GM23338 (cell line): ENCODE data around the gene TTC39A. TPM values are rescaled to one million over a fixed set of nuclear protein-coding genes. Genes with fewer than 3 reads are reported as not detected.

ENCODE experiments used
- ATAC-seq: fragments of 200-7000 bp; cut with Tn5 transposase; 3 replicates; pipeline ENCODE4 v1.9.1; 2020
- DNase-seq: peaks from one replicate; pipeline ENCODE4 v3.0.0-alpha.2; 2015; ENCODE audit warnings: low spot score
- H2AFZ ChIP-seq: fragments of 200-600 bp; sonication (generic); 2 replicates; pipeline ENCODE4 v1.8.0; 2016; ENCODE audit warnings: antibody characterized with exemption, mild to moderate bottlenecking, moderate library complexity
- H3F3A ChIP-seq: fragments of 200-600 bp; sonication (generic); replicated peaks from 2 replicates; pipeline ENCODE4 v1.8.0; 2017; ENCODE audit warnings: antibody characterized with exemption, mixed run types, low read depth
- H3K27ac ChIP-seq: fragments of 200-600 bp; sonication (generic); 2 replicates; pipeline ENCODE4 v1.6.1; 2016; ENCODE audit warnings: low read depth
- H3K27me3 ChIP-seq: fragments of 200-600 bp; sonication (generic); 2 replicates; pipeline ENCODE4 v1.8.0; 2016; ENCODE audit warnings: mild to moderate bottlenecking, mixed run types, moderate library complexity; ENCODE audit not compliant: insufficient read depth
- H3K36me3 ChIP-seq: fragments of 200-600 bp; sonication (generic); 2 replicates; pipeline ENCODE4 v1.8.0; 2016; ENCODE audit warnings: mild to moderate bottlenecking; ENCODE audit not compliant: insufficient read depth
- H3K4me1 ChIP-seq: fragments of 200-600 bp; sonication (generic); 2 replicates; pipeline ENCODE4 v1.8.0; 2016; ENCODE audit warnings: mild to moderate bottlenecking, moderate library complexity; ENCODE audit not compliant: insufficient read depth
- H3K4me2 ChIP-seq: fragments of 200-600 bp; sonication (generic); 2 replicates; pipeline ENCODE4 v1.7.1; 2017; ENCODE audit warnings: mixed run types
- H3K4me3 ChIP-seq: fragments of 200-600 bp; sonication (generic); 2 replicates; pipeline ENCODE4 v1.6.1; 2016; ENCODE audit warnings: mixed run types
- H3K79me2 ChIP-seq: fragments of 200-600 bp; sonication (generic); replicated peaks from 2 replicates; pipeline ENCODE4 v1.8.0; 2017; ENCODE audit warnings: mild to moderate bottlenecking; ENCODE audit not compliant: insufficient read depth
- H3K9me2 ChIP-seq: fragments of 200-600 bp; sonication (generic); 2 replicates; pipeline ENCODE4 v1.8.0; 2017; ENCODE audit not compliant: insufficient read depth
- H4K20me1 ChIP-seq: fragments of 200-600 bp; sonication (generic); replicated peaks from 2 replicates; pipeline ENCODE4 v1.8.0; 2017; ENCODE audit warnings: mild to moderate bottlenecking; ENCODE audit not compliant: insufficient read depth
- H3K27ac Mint-ChIP-seq: 2 replicates; pipeline ENCODE4 v1.8.0; 2020; ENCODE audit warnings: inconsistent platforms, mild to moderate bottlenecking, moderate library complexity, mixed read lengths
- H3K27me3 Mint-ChIP-seq: 3 replicates; pipeline ENCODE4 v1.8.0; 2022; ENCODE audit warnings: low read depth, mild to moderate bottlenecking, moderate library complexity, mixed read lengths, inconsistent platforms; ENCODE audit not compliant: insufficient read depth, poor library complexity
- H3K36me3 Mint-ChIP-seq: 3 replicates; pipeline ENCODE4 v1.8.0; 2021; ENCODE audit warnings: low read depth, mild to moderate bottlenecking, inconsistent platforms, moderate library complexity, mixed read lengths
- H3K4me1 Mint-ChIP-seq: 3 replicates; pipeline ENCODE4 v1.8.0; 2020; ENCODE audit warnings: mild to moderate bottlenecking, inconsistent platforms, mixed read lengths
- H3K4me3 Mint-ChIP-seq: 3 replicates; pipeline ENCODE4 v1.8.0; 2021; ENCODE audit warnings: moderate library complexity, mild to moderate bottlenecking, inconsistent platforms, mixed read lengths
- H3K9me3 Mint-ChIP-seq: 3 replicates; pipeline ENCODE4 v1.8.0; 2020; ENCODE audit warnings: moderate library complexity, mild to moderate bottlenecking, inconsistent platforms, mixed read lengths
- CREB1 ChIP-seq: fragments of 250-450 bp; sonication (Bioruptor Pico); IDR thresholded peaks from 2 replicates; pipeline ENCODE4 v1.5.0; 2020; ENCODE audit warnings: low read depth, mild to moderate bottlenecking, moderate library complexity
- EZH2 ChIP-seq: fragments of 200-600 bp; sonication (generic); IDR thresholded peaks from one replicate; pipeline ENCODE4 v1.8.0; 2017; ENCODE audit warnings: antibody characterized with exemption, mild to moderate bottlenecking, low read depth; ENCODE audit not compliant: unreplicated experiment
- EZH2phosphoT487 ChIP-seq: fragments of 200-600 bp; sonication (generic); IDR thresholded peaks from one replicate; pipeline ENCODE4 v1.8.1; 2018; ENCODE audit warnings: antibody characterized with exemption; ENCODE audit not compliant: unreplicated experiment
- JUNB ChIP-seq: IDR thresholded peaks from one replicate; pipeline ENCODE4 v1.6.1; 2016; ENCODE audit warnings: antibody characterized with exemption; ENCODE audit not compliant: unreplicated experiment
- NANOG ChIP-seq: IDR thresholded peaks from 2 replicates; pipeline ENCODE4 v1.6.1; 2016; ENCODE audit warnings: antibody characterized with exemption, borderline replicate concordance
- POLR2AphosphoS5 ChIP-seq: IDR thresholded peaks from 2 replicates; pipeline ENCODE4 v1.6.1; 2016; ENCODE audit warnings: antibody characterized with exemption, low read depth
- STAT1 ChIP-seq: IDR thresholded peaks from one replicate; pipeline ENCODE4 v1.6.1; 2016; ENCODE audit warnings: antibody characterized with exemption; ENCODE audit not compliant: unreplicated experiment
- ZNF114 ChIP-seq: fragments of 250-450 bp; sonication (Bioruptor Pico); IDR thresholded peaks from 2 replicates; pipeline ENCODE4 v1.5.0; 2020; ENCODE audit warnings: mild to moderate bottlenecking, moderate library complexity
- ZNF331 ChIP-seq: fragments of 250-450 bp; sonication (Bioruptor Pico); IDR thresholded peaks from 2 replicates; pipeline ENCODE4 v1.5.0; 2020; ENCODE audit warnings: low read depth, mild to moderate bottlenecking, moderate library complexity
- polyA plus RNA-seq: library from polyadenylated mRNA; unstranded; fragments of >200 nt; fragmentation: Nextera tagmentation; extraction: Ambion mirVana; gene quantifications from 2 replicates; pipeline ENCODE4 v1.2.1, GENCODE V29; 2016
- total RNA-seq: library from RNA; depleted of rRNA; stranded (reverse); fragments of >200 nt; shearing (Covaris generic); gene quantifications from 2 replicates; pipeline ENCODE4 v1.2.3, GENCODE V29; 2014
- TF ChIP-seq, protein P1 (sequence below): IDR thresholded peaks from 2 replicates; pipeline ENCODE4 v1.6.1; 2016; ENCODE audit warnings: antibody characterized with exemption
- TF ChIP-seq, protein P2 (sequence below): fragments of 250-450 bp; sonication (Bioruptor Pico); IDR thresholded peaks from 2 replicates; pipeline ENCODE4 v1.5.0; 2020; ENCODE audit warnings: mild to moderate bottlenecking, moderate library complexity
- TF ChIP-seq, protein P3 (sequence below): IDR thresholded peaks from one replicate; pipeline ENCODE4 v1.6.1; 2018; ENCODE audit warnings: antibody characterized with exemption; ENCODE audit not compliant: unreplicated experiment
- TF ChIP-seq, protein P4 (sequence below), 2 experiments: fragments of 200-600 bp in 1 of 2; sonication (generic) in 1 of 2; conservative IDR thresholded peaks; 2 replicates each; pipeline versions ENCODE4 v1.5.1 to v1.6.1; 2016 to 2017; ENCODE audit warnings: antibody characterized with exemption in 2 of 2, low read depth in 2 of 2, mild to moderate bottlenecking in 2 of 2, moderate library complexity in 1 of 2

Gene TTC39A
- total and polyA plus RNA-seq, 2 experiments from 2014 or later: 2.3 to 7.1 TPM

GRCh38 chr1:51264451-51264850 lies 65.9 kb downstream of the TTC39A start:
- Mint-ChIP-seq H3K27ac (no peak overlapping the region), H3K27me3 (peaks cover 3% of the 10 kb centered on the region), H3K36me3 (no peaks in the 10 kb centered on the region), H3K4me3 (no peak overlapping the region), H3K9me3 (no peaks in the 10 kb centered on the region), H3K4me1 (peaks cover 25% of the 10 kb centered on the region)
- Histone ChIP-seq H3K79me2 (peaks cover 79% of the 10 kb centered on the region), H3K4me1 (peaks cover 14% of the 10 kb centered on the region), H3K36me3 (no peaks in the 10 kb centered on the region), H3K4me2 (no peak overlapping the region), H4K20me1 (peaks cover 20% of the 10 kb centered on the region), H3K27ac (no peak overlapping the region), H3K4me3 (no peak overlapping the region), H3K9me2 (no peaks in the 10 kb centered on the region), H3F3A (no peaks in the 10 kb centered on the region), H2AFZ (no peak overlapping the region), H3K27me3 (no peaks in the 10 kb centered on the region)
- no peak for DNase-seq
- no peak for TF ChIP-seq POLR2AphosphoS5
- no peak for TF ChIP-seq JUNB
- TF ChIP-seq, protein P1, sequence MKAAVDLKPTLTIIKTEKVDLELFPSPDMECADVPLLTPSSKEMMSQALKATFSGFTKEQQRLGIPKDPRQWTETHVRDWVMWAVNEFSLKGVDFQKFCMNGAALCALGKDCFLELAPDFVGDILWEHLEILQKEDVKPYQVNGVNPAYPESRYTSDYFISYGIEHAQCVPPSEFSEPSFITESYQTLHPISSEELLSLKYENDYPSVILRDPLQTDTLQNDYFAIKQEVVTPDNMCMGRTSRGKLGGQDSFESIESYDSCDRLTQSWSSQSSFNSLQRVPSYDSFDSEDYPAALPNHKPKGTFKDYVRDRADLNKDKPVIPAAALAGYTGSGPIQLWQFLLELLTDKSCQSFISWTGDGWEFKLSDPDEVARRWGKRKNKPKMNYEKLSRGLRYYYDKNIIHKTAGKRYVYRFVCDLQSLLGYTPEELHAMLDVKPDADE: no peak
- no peak for TF ChIP-seq ZNF114 (CRISPR knock-in tag)
- TF ChIP-seq EZH2: no peak
- TF ChIP-seq, protein P2, sequence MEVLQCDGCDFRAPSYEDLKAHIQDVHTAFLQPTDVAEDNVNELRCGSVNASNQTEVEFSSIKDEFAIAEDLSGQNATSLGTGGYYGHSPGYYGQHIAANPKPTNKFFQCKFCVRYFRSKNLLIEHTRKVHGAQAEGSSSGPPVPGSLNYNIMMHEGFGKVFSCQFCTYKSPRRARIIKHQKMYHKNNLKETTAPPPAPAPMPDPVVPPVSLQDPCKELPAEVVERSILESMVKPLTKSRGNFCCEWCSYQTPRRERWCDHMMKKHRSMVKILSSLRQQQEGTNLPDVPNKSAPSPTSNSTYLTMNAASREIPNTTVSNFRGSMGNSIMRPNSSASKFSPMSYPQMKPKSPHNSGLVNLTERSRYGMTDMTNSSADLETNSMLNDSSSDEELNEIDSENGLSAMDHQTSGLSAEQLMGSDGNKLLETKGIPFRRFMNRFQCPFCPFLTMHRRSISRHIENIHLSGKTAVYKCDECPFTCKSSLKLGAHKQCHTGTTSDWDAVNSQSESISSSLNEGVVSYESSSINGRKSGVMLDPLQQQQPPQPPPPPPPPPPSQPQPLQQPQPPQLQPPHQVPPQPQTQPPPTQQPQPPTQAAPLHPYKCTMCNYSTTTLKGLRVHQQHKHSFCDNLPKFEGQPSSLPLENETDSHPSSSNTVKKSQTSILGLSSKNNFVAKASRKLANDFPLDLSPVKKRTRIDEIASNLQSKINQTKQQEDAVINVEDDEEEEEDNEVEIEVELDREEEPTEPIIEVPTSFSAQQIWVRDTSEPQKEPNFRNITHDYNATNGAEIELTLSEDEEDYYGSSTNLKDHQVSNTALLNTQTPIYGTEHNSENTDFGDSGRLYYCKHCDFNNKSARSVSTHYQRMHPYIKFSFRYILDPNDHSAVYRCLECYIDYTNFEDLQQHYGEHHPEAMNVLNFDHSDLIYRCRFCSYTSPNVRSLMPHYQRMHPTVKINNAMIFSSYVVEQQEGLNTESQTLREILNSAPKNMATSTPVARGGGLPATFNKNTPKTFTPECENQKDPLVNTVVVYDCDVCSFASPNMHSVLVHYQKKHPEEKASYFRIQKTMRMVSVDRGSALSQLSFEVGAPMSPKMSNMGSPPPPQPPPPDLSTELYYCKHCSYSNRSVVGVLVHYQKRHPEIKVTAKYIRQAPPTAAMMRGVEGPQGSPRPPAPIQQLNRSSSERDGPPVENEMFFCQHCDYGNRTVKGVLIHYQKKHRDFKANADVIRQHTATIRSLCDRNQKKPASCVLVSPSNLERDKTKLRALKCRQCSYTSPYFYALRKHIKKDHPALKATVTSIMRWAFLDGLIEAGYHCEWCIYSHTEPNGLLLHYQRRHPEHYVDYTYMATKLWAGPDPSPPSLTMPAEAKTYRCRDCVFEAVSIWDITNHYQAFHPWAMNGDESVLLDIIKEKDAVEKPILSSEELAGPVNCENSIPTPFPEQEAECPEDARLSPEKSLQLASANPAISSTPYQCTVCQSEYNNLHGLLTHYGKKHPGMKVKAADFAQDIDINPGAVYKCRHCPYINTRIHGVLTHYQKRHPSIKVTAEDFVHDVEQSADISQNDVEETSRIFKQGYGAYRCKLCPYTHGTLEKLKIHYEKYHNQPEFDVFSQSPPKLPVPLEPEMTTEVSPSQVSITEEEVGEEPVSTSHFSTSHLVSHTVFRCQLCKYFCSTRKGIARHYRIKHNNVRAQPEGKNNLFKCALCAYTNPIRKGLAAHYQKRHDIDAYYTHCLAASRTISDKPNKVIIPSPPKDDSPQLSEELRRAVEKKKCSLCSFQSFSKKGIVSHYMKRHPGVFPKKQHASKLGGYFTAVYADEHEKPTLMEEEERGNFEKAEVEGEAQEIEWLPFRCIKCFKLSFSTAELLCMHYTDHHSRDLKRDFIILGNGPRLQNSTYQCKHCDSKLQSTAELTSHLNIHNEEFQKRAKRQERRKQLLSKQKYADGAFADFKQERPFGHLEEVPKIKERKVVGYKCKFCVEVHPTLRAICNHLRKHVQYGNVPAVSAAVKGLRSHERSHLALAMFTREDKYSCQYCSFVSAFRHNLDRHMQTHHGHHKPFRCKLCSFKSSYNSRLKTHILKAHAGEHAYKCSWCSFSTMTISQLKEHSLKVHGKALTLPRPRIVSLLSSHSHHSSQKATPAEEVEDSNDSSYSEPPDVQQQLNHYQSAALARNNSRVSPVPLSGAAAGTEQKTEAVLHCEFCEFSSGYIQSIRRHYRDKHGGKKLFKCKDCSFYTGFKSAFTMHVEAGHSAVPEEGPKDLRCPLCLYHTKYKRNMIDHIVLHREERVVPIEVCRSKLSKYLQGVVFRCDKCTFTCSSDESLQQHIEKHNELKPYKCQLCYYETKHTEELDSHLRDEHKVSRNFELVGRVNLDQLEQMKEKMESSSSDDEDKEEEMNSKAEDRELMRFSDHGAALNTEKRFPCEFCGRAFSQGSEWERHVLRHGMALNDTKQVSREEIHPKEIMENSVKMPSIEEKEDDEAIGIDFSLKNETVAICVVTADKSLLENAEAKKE (CRISPR knock-in tag): no peak
- no peak for TF ChIP-seq CREB1 (CRISPR knock-in tag)
- TF ChIP-seq, protein P3, sequence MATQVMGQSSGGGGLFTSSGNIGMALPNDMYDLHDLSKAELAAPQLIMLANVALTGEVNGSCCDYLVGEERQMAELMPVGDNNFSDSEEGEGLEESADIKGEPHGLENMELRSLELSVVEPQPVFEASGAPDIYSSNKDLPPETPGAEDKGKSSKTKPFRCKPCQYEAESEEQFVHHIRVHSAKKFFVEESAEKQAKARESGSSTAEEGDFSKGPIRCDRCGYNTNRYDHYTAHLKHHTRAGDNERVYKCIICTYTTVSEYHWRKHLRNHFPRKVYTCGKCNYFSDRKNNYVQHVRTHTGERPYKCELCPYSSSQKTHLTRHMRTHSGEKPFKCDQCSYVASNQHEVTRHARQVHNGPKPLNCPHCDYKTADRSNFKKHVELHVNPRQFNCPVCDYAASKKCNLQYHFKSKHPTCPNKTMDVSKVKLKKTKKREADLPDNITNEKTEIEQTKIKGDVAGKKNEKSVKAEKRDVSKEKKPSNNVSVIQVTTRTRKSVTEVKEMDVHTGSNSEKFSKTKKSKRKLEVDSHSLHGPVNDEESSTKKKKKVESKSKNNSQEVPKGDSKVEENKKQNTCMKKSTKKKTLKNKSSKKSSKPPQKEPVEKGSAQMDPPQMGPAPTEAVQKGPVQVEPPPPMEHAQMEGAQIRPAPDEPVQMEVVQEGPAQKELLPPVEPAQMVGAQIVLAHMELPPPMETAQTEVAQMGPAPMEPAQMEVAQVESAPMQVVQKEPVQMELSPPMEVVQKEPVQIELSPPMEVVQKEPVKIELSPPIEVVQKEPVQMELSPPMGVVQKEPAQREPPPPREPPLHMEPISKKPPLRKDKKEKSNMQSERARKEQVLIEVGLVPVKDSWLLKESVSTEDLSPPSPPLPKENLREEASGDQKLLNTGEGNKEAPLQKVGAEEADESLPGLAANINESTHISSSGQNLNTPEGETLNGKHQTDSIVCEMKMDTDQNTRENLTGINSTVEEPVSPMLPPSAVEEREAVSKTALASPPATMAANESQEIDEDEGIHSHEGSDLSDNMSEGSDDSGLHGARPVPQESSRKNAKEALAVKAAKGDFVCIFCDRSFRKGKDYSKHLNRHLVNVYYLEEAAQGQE: no peak
- no peak for TF ChIP-seq ZNF331
- TF ChIP-seq STAT1: no peak
- TF ChIP-seq NANOG: no peak
- TF ChIP-seq EZH2phosphoT487: no peak
- TF ChIP-seq, protein P4, sequence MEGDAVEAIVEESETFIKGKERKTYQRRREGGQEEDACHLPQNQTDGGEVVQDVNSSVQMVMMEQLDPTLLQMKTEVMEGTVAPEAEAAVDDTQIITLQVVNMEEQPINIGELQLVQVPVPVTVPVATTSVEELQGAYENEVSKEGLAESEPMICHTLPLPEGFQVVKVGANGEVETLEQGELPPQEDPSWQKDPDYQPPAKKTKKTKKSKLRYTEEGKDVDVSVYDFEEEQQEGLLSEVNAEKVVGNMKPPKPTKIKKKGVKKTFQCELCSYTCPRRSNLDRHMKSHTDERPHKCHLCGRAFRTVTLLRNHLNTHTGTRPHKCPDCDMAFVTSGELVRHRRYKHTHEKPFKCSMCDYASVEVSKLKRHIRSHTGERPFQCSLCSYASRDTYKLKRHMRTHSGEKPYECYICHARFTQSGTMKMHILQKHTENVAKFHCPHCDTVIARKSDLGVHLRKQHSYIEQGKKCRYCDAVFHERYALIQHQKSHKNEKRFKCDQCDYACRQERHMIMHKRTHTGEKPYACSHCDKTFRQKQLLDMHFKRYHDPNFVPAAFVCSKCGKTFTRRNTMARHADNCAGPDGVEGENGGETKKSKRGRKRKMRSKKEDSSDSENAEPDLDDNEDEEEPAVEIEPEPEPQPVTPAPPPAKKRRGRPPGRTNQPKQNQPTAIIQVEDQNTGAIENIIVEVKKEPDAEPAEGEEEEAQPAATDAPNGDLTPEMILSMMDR (conservative IDR thresholded peaks at IDR 0.05; ENCODE audit: low read depth in 2 of 2): no peak
- no peak for ATAC-seq
